ENCODE measurements around the gene XKR3. TPM values are rescaled to one million over a fixed set of nuclear protein-coding genes. Genes with fewer than 3 reads are reported as not detected.
"Not testable (repeated sequence)": the region's sequence is repeated elsewhere in the genome, so short reads cannot be mapped to it uniquely, and the experiment has no call there.

XKR3 gene
- polyA plus RNA-seq, 5 donors, result not detected

GRCh38 chr22:16748160-16748929, 76.9 kb downstream of the XKR3 start:
- not testable (repeated sequence) for DNase-seq

GRCh38 chr22:16747266-16748159, 77.7 kb downstream of the XKR3 start:
- DNase-seq, result not testable (repeated sequence)

- DNase-seq, result not testable (repeated sequence)
Measured at GRCh38 chr22:16734271-16734670, 90.9 kb downstream of the XKR3 start.

Other genes with a start within 250 kb of the XKR3 start
- not detected for gene CCT8L2, start 232.6 kb downstream of the XKR3 start, polyA plus RNA-seq (ENCODE audit: insufficient read depth in 1 of 5, insufficient read length in 5 of 5, low replicate concordance in 1 of 5)
- gene GAB4, start 182.8 kb upstream of the XKR3 start, polyA plus RNA-seq (ENCODE audit: insufficient read depth in 1 of 5, insufficient read length in 5 of 5, low replicate concordance in 1 of 5), result not detected

Data from right lung (tissue), 5 donors.